Endothelial cell of umbilical vein (primary cell): Measurements from ENCODE around the gene GCAT. TPM values are rescaled to one million over a fixed set of nuclear protein-coding genes. Genes with fewer than 3 reads are reported as not detected.

Experiments
- BruUV-seq: library from RNA; stranded (reverse); fragments of 400-500 nt; replicated peaks from 2 replicates; lab custom pipeline; 2021; lab: Mats Ljungman, UMichigan
- CTCF ChIA-PET: fragments of 300-600, 350-600 bp; sonication (Branson Sonifier 250); formaldehyde crosslinking; loops from one replicate; lab custom pipeline; 2021; ENCODE audit warnings: antibody characterized with exemption, inconsistent platforms; lab: Charles Lee
- POLR2A ChIA-PET: fragments of 300-600, 350-600 bp; sonication (Branson Sonifier 250); formaldehyde crosslinking; loops from one replicate; lab custom pipeline; 2021; ENCODE audit warnings: antibody characterized with exemption, inconsistent platforms; lab: Charles Lee
- DNase-seq: peaks from one replicate; pipeline ENCODE4 v3.0.0-alpha.2; 2011; ENCODE audit warnings: low read depth, low spot score
- FAIRE-seq: peaks from 2 replicates; lab custom pipeline; 2011; peaks lifted over from hg19 to GRCh38; lab: Jason Lieb, UNC
- H2AFZ ChIP-seq: 2 replicates; pipeline ENCODE4 v1.6.0; 2012; ENCODE audit warnings: low read depth, low read length, control low read depth, inconsistent platforms
- H3K27ac ChIP-seq: 2 replicates; pipeline ENCODE4 v1.5.1; 2011; ENCODE audit warnings: low read depth, mild to moderate bottlenecking, control low read depth, low read length, moderate library complexity; ENCODE audit not compliant: insufficient read depth
- H3K27me3 ChIP-seq, 2 experiments: 2 replicates each; pipeline versions ENCODE4 v1.6.0 to v1.6.1; 2011; ENCODE audit warnings: low read length in 2 of 2, mixed read lengths in 1 of 2; ENCODE audit not compliant: control insufficient read depth in 2 of 2, insufficient read depth in 2 of 2
- H3K36me3 ChIP-seq, 2 experiments: 2 replicates in 1 of 2; 3 replicates in 1 of 2; pipeline ENCODE4 v1.5.1; 2011; ENCODE audit warnings: low read length in 2 of 2, mild to moderate bottlenecking in 1 of 2, moderate library complexity in 1 of 2; ENCODE audit not compliant: control insufficient read depth in 2 of 2, insufficient read depth in 2 of 2; ENCODE audit errors: extremely low read depth in 1 of 2
- H3K4me1 ChIP-seq: 3 replicates; pipeline ENCODE4 v1.5.1; 2011; ENCODE audit warnings: mild to moderate bottlenecking, low read length; ENCODE audit not compliant: control insufficient read depth, insufficient read depth; ENCODE audit errors: extremely low read depth
- H3K4me2 ChIP-seq: 2 replicates; pipeline ENCODE4 v1.6.1; 2011; ENCODE audit warnings: low read length, control low read depth, mixed read lengths; ENCODE audit not compliant: insufficient read depth
- H3K4me3 ChIP-seq, 3 experiments: fragments of 200-600 bp in 1 of 3; sonication (generic), shearing (Covaris generic) in 1 of 3; replicated peaks in 1 of 3; 2 replicates each; pipeline ENCODE4 v1.5.1; 2011 to 2016; ENCODE audit warnings: control low read depth in 3 of 3, low read length in 3 of 3, mild to moderate bottlenecking in 2 of 3, inconsistent platforms in 1 of 3, low read depth in 1 of 3, moderate library complexity in 1 of 3; ENCODE audit not compliant: insufficient read depth in 1 of 3
- H3K79me2 ChIP-seq: 2 replicates; pipeline ENCODE4 v1.6.0; 2012; ENCODE audit warnings: low read length, inconsistent platforms; ENCODE audit not compliant: control insufficient read depth, insufficient read depth
- H3K9ac ChIP-seq: replicated peaks from 2 replicates; pipeline ENCODE3; 2011; ENCODE audit warnings: low read length, control low read depth; ENCODE audit not compliant: insufficient read depth; ENCODE audit errors: extremely low read depth
- H3K9me1 ChIP-seq: replicated peaks from 3 replicates; pipeline ENCODE4 v1.6.0; 2011; ENCODE audit warnings: mild to moderate bottlenecking, low read length; ENCODE audit not compliant: control insufficient read depth, insufficient read depth; ENCODE audit errors: extremely low read depth
- H3K9me3 ChIP-seq: replicated peaks from 2 replicates; pipeline ENCODE4 v1.5.1; 2012; ENCODE audit warnings: low read length, inconsistent platforms; ENCODE audit not compliant: control insufficient read depth, insufficient read depth
- H4K20me1 ChIP-seq: replicated peaks from 2 replicates; pipeline ENCODE3; 2011; ENCODE audit warnings: mild to moderate bottlenecking, low read length; ENCODE audit not compliant: control insufficient read depth, insufficient read depth; ENCODE audit errors: extremely low read depth
- GATA2 ChIP-seq: IDR thresholded peaks from 2 replicates; pipeline ENCODE4 v1.7.0; 2011; ENCODE audit warnings: low read depth, mild to moderate bottlenecking, moderate library complexity, mixed read lengths, low read length; ENCODE audit not compliant: insufficient read length, insufficient read depth
- JUN ChIP-seq: IDR thresholded peaks from 2 replicates; pipeline ENCODE4 v1.6.1; 2011; ENCODE audit warnings: borderline replicate concordance, low read depth; ENCODE audit not compliant: insufficient read length, insufficient read depth
- MYC ChIP-seq: IDR thresholded peaks from one replicate; pipeline ENCODE4 v1.6.1; 2011; ENCODE audit warnings: mild to moderate bottlenecking, low read depth, low read length
- POLR2A ChIP-seq: IDR thresholded peaks from 2 replicates; pipeline ENCODE4 v1.6.1; 2012; ENCODE audit warnings: low read depth, mild to moderate bottlenecking, control low read depth, low read length
- POLR2AphosphoS5 ChIP-seq: IDR thresholded peaks from 2 replicates; pipeline ENCODE4 v1.6.1; 2012; ENCODE audit warnings: low read depth, mild to moderate bottlenecking, control low read depth, low read length, moderate library complexity; ENCODE audit not compliant: insufficient read depth
- dilution Hi-C: fragments of 300-500 bp; cut with MboI; formaldehyde crosslinking; loops from one replicate; pipeline ENCODE4 v1.15.0; 2019; ENCODE audit warnings: low sequenced_read_pairs; ENCODE audit not compliant: extremely low pct_ligation_motif_present
- intact Hi-C: fragments of 100-400 bp; cut with micrococcal nuclease; formaldehyde crosslinking; loops from one replicate; pipeline ENCODE4 v1.10.0; 2022
- polyA plus RNA-seq, 4 experiments: library from polyadenylated mRNA; depleted of rRNA in 3 of 4; stranded (reverse) in 3 of 4; unstranded in 1 of 4; fragments of >200 nt; gene quantifications; 2 replicates each; pipeline versions ENCODE4 v1.2.1 to v1.2.3, GENCODE V29; 2011 to 2012; ENCODE audit warnings: missing spikeins in 1 of 4
- total RNA-seq: library from RNA; stranded (reverse); gene quantifications from 2 replicates; pipeline ENCODE4 v1.2.3, GENCODE V29; 2021
- TF ChIP-seq, protein P1 (sequence below), 2 donors: IDR thresholded peaks; 1 replicate in 1 of 2; 2 replicates in 1 of 2; pipeline ENCODE4 v1.5.1; 2011; ENCODE audit warnings: low read length in 2 of 2, mild to moderate bottlenecking in 2 of 2, moderate library complexity in 2 of 2, control low read depth in 1 of 2, inconsistent platforms in 1 of 2, low read depth in 1 of 2; ENCODE audit not compliant: insufficient read depth in 1 of 2; ENCODE audit errors: extremely low read depth in 1 of 2

The GCAT gene
- total and polyA plus RNA-seq, 2 donors (not counting 3 experiments of a cell fraction or from before 2014, with no cell fraction given), result 19.7 TPM

DNA sequence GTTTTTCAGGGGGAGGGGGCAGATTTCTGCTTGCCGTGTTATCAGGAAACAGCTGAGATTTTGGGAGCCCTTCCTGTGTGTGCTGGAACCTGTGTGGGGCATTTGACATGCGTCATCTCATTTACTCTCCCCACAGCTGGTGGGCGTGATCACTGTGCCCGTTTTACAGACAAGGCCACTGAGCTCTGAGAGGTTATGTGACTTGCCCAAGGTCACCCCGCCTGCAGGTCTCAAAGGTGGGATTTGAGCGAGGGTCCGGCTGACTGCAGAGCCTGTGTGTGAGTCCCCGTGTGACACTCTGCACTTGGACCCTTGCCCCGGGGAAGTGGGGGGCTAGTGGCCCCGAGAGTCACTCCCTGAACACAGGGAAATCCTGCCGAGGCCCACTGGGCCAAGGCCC is 48.5 kb upstream of the GCAT start:
- Histone ChIP-seq H2AFZ (no peak overlapping the region), H3K27me3 (no peaks in the 10 kb centered on the region), H3K9ac (no peak overlapping the region), H3K79me2 (peaks cover 10% of the 10 kb centered on the region), H3K4me3 (no peak overlapping the region), H3K4me2 (no peak overlapping the region), H3K9me3 (no peaks in the 10 kb centered on the region), H3K4me1 (peaks cover 13% of the 10 kb centered on the region), H3K27ac (no peak overlapping the region), H4K20me1 (no peaks in the 10 kb centered on the region), H3K36me3 (peaks cover 20 to 66% of the 10 kb centered on the region in 2 experiments), H3K9me1 (no peaks in the 10 kb centered on the region)
- no TSS peak for BruUV-seq
- no peak for FAIRE-seq
- dilution Hi-C loops (no loop called here), intact Hi-C loops (no loop called here)
- CTCF ChIA-PET, result interaction anchor here (1.5 to 2.4 kb wide), 3 partner anchors 11 to 116 kb away, joined by 4 to 6 read pairs (median 5); no protein-coding TSS in a partner anchor
- DNase-seq, result no peak
- TF ChIP-seq MYC, result no peak
- POLR2A ChIA-PET, result no interaction called here

DNA sequence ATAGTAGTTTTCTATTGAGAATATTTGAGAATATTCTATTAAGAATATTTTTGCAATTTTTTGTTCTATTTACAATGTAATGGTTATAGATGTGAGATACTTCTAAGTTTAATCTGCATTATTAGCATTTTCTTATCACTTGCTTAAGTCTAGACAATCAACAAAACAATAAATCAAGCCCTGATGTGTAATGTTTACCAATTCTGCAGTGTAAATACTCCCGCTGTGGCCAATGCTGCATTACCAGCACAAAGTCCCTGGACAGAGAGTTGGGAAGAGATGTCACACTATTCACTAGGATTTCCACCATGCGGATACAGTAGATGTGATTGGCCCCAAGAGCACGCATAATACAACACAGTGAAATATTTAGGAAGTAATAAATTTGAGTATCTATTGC is 47.6 kb upstream of the GCAT start:
- no peaks in the 10 kb centered on the region for H3K9me3 ChIP-seq
- POLR2A ChIA-PET, result no interaction called here
- DNase-seq, result no peak

More for the DNA sequence above, 47.6 kb upstream of the GCAT start:
- H3K4me3 ChIP-seq, result no peak overlapping the region
- dilution Hi-C loops (no loop called here), intact Hi-C loops (no loop called here)
- no peak overlapping the region for H2AFZ ChIP-seq
- no peak for TF ChIP-seq JUN
- TF ChIP-seq, protein P1, sequence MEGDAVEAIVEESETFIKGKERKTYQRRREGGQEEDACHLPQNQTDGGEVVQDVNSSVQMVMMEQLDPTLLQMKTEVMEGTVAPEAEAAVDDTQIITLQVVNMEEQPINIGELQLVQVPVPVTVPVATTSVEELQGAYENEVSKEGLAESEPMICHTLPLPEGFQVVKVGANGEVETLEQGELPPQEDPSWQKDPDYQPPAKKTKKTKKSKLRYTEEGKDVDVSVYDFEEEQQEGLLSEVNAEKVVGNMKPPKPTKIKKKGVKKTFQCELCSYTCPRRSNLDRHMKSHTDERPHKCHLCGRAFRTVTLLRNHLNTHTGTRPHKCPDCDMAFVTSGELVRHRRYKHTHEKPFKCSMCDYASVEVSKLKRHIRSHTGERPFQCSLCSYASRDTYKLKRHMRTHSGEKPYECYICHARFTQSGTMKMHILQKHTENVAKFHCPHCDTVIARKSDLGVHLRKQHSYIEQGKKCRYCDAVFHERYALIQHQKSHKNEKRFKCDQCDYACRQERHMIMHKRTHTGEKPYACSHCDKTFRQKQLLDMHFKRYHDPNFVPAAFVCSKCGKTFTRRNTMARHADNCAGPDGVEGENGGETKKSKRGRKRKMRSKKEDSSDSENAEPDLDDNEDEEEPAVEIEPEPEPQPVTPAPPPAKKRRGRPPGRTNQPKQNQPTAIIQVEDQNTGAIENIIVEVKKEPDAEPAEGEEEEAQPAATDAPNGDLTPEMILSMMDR (IDR thresholded peaks at IDR 0.05; ENCODE audit: extremely low read depth in 1 of 2, insufficient read depth in 1 of 2, low read depth in 1 of 2, low read length in 2 of 2), result no peak
- TF ChIP-seq POLR2A, result no peak
- TF ChIP-seq GATA2, result no peak
- TF ChIP-seq POLR2AphosphoS5, result no peak
- no peak for TF ChIP-seq MYC
- H3K36me3 ChIP-seq, result peaks cover 16 to 58% of the 10 kb centered on the region in 2 experiments
- no TSS peak for BruUV-seq
- H3K27ac ChIP-seq, result no peak overlapping the region
- CTCF ChIA-PET, result interaction anchor here (1.2 to 2.1 kb wide), 2 partner anchors 12 to 58 kb away, joined by 3 to 4 read pairs; no protein-coding TSS in a partner anchor
- H3K79me2 ChIP-seq, result peaks cover 5% of the 10 kb centered on the region
- no peak overlapping the region for H3K9ac ChIP-seq
- FAIRE-seq, result peak; percentile 12
- no peaks in the 10 kb centered on the region for H3K27me3 ChIP-seq
- H3K4me2 ChIP-seq, result no peak overlapping the region
- no peaks in the 10 kb centered on the region for H3K9me1 ChIP-seq
- H4K20me1 ChIP-seq, result no peaks in the 10 kb centered on the region
- peaks cover 13% of the 10 kb centered on the region for H3K4me1 ChIP-seq
